SU-DHL-6 (cell line): ENCODE data around the gene RAI2.

Experiments used
- H2AFZ ChIP-seq: fragments of 200-600 bp; sonication (generic); 2 replicates; pipeline ENCODE4 v1.6.1; 2014; ENCODE audit warnings: low read depth, mild to moderate bottlenecking, moderate library complexity, mixed read lengths, antibody characterized with exemption, low read length; ENCODE audit not compliant: severe bottlenecking
- H3F3A ChIP-seq: fragments of 200-600 bp; shearing (Covaris generic); 2 replicates; pipeline ENCODE4 v1.6.0; 2016; ENCODE audit warnings: antibody characterized with exemption, mild to moderate bottlenecking; ENCODE audit not compliant: insufficient read depth
- H3K27ac ChIP-seq: fragments of 200-600 bp; sonication (generic); 2 replicates; pipeline ENCODE4 v1.5.1; 2016; ENCODE audit warnings: low read depth, mild to moderate bottlenecking, low read length, moderate library complexity, mixed read lengths
- H3K27me3 ChIP-seq: fragments of 200-600 bp; sonication (generic), shearing (Covaris generic); 2 replicates; pipeline ENCODE4 v1.6.0; 2014; ENCODE audit warnings: mild to moderate bottlenecking, low read length
- H3K36me3 ChIP-seq: fragments of 200-600 bp; sonication (generic); 2 replicates; pipeline ENCODE4 v1.6.1; 2014; ENCODE audit warnings: mild to moderate bottlenecking, low read length, mixed read lengths
- H3K4me2 ChIP-seq: fragments of 300-600, 200-600 bp; shearing (Covaris generic), sonication (generic); 2 replicates; pipeline ENCODE4 v1.6.0; 2014; ENCODE audit warnings: low read length, low read depth, mild to moderate bottlenecking; ENCODE audit not compliant: poor library complexity, severe bottlenecking
- H3K4me3 ChIP-seq: fragments of 200-600 bp; sonication (generic); 2 replicates; pipeline ENCODE4 v1.5.1; 2014; ENCODE audit warnings: antibody characterized with exemption, low read length, mild to moderate bottlenecking, mixed read lengths; ENCODE audit not compliant: insufficient read depth, poor library complexity, severe bottlenecking
- H3K79me2 ChIP-seq: fragments of 200-600 bp; sonication (generic); 2 replicates; pipeline ENCODE4 v1.6.1; 2014; ENCODE audit warnings: mild to moderate bottlenecking, low read length, moderate library complexity; ENCODE audit not compliant: insufficient read depth
- H3K9ac ChIP-seq: fragments of 200-600 bp; sonication (generic); 2 replicates; pipeline ENCODE4 v1.7.0; 2014; ENCODE audit warnings: mild to moderate bottlenecking, low read length
- H3K9me2 ChIP-seq: fragments of 200-600 bp; sonication (generic); replicated peaks from 2 replicates; pipeline ENCODE4 v1.6.1; 2014; ENCODE audit warnings: low read length; ENCODE audit not compliant: insufficient read depth
- H3K9me3 ChIP-seq: fragments of 200-600 bp; sonication (generic); 2 replicates; pipeline ENCODE4 v1.6.1; 2014; ENCODE audit warnings: low read length, mixed read lengths; ENCODE audit not compliant: insufficient read depth
- H4K20me1 ChIP-seq: fragments of 200-600 bp; sonication (generic); 2 replicates; pipeline ENCODE4 v1.6.1; 2014; ENCODE audit warnings: low read depth, mild to moderate bottlenecking, antibody characterized with exemption, low read length, moderate library complexity, mixed read lengths
- CTCF ChIP-seq: fragments of 200-600 bp; sonication (generic); IDR thresholded peaks from one replicate; pipeline ENCODE4 v1.5.1; 2017; ENCODE audit warnings: antibody characterized with exemption, mild to moderate bottlenecking, low read length, moderate library complexity; ENCODE audit not compliant: insufficient read depth, poor library complexity, severe bottlenecking
- EZH2phosphoT487 ChIP-seq: fragments of 200-600 bp; sonication (generic), shearing (Covaris generic); conservative IDR thresholded peaks from 2 replicates; pipeline ENCODE4 v1.6.1; 2018; ENCODE audit warnings: mild to moderate bottlenecking, antibody characterized with exemption, low read length, moderate library complexity, mixed read lengths

The RAI2 gene

GRCh38 chrX:17801431-17801830 lies 59.7 kb downstream of the RAI2 start:
- no peak overlapping the region for H3K27ac ChIP-seq
- no peak overlapping the region for H3K4me3 ChIP-seq
- no peaks in the 10 kb centered on the region for H3F3A ChIP-seq
- no peaks in the 10 kb centered on the region for H3K27me3 ChIP-seq
- H3K4me2 ChIP-seq = no peak overlapping the region
- H4K20me1 ChIP-seq = no peaks in the 10 kb centered on the region
- H3K9me2 ChIP-seq = no peaks in the 10 kb centered on the region
- no peaks in the 10 kb centered on the region for H3K36me3 ChIP-seq
- H2AFZ ChIP-seq = no peak overlapping the region
- no peaks in the 10 kb centered on the region for H3K79me2 ChIP-seq
- no peak overlapping the region for H3K9ac ChIP-seq
- no peaks in the 10 kb centered on the region for H3K9me3 ChIP-seq
- TF ChIP-seq CTCF = no peak
- TF ChIP-seq EZH2phosphoT487 = no peak

- no peaks in the 10 kb centered on the region for H4K20me1 ChIP-seq
- no peak overlapping the region for H3K9ac ChIP-seq
- no peaks in the 10 kb centered on the region for H3K79me2 ChIP-seq
- H3K4me3 ChIP-seq = no peak overlapping the region
- H3K36me3 ChIP-seq = no peaks in the 10 kb centered on the region
- H3K9me2 ChIP-seq = no peaks in the 10 kb centered on the region
- H3F3A ChIP-seq = no peaks in the 10 kb centered on the region
- no peaks in the 10 kb centered on the region for H3K27me3 ChIP-seq
- H3K9me3 ChIP-seq = no peaks in the 10 kb centered on the region
- H2AFZ ChIP-seq = no peak overlapping the region
- no peak overlapping the region for H3K27ac ChIP-seq
- no peak overlapping the region for H3K4me2 ChIP-seq
- no peak for TF ChIP-seq CTCF
- no peak for TF ChIP-seq EZH2phosphoT487
These were observed 62.2 kb downstream of the RAI2 start for GRCh38 chrX:17798921-17799320.

GRCh38 chrX:17792826-17793225 lies 68.3 kb downstream of the RAI2 start:
- Histone ChIP-seq H3K79me2 (no peaks in the 10 kb centered on the region), H3K4me2 (no peak overlapping the region), H3K27me3 (no peaks in the 10 kb centered on the region), H3F3A (no peaks in the 10 kb centered on the region), H3K27ac (no peak overlapping the region), H3K4me3 (no peak overlapping the region), H3K9ac (no peak overlapping the region), H3K9me2 (no peaks in the 10 kb centered on the region), H2AFZ (no peak overlapping the region), H4K20me1 (no peaks in the 10 kb centered on the region), H3K9me3 (no peaks in the 10 kb centered on the region), H3K36me3 (no peaks in the 10 kb centered on the region)
- TF ChIP-seq EZH2phosphoT487 (no peak), CTCF (no peak)
